ENCODE data around the gene CCDC87.
"Not testable (repeated sequence)": the region's sequence is repeated elsewhere in the genome, so short reads cannot be mapped to it uniquely, and the experiment has no call there.

Gene CCDC87

DNA sequence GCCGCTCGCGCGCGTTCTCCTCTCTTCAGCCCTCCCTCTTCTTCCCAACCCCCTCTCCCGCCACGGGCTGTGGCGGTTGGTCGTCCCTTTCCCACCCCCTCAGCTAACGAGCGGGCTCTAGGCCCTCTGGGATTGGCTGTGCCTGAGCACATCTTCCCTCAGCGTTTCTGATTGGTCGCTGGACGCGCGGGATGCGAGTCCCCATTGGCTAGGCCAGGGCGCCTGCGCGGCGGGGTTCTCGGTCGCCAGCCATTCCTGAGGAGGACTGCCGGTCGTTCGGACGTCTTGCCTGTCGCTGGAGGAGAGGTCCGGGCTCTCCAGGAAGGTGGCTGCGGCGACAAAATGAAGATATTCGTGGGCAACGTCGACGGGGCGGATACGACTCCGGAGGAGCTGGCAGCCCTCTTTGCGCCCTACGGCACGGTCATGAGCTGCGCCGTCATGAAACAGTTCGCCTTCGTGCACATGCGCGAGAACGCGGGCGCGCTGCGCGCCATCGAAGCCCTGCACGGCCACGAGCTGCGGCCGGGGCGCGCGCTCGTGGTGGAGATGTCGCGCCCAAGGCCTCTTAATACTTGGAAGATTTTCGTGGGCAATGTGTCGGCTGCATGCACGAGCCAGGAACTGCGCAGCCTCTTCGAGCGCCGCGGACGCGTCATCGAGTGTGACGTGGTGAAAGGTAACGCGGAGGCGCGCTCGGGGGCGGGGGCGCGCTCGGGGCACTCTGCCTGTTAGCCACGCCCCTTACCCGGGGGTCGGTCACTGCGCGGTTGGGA is 23.7 kb upstream of the CCDC87 start, which contains the start of gene RBM14:
TSS of gene RBM14 (plus strand) at position 252 of the 776 bp plus-strand sequence. CDS start at position 343, 91 bp downstream.
- peak; percentile 97 to 98 (median 97) for DNase-seq (ENCODE audit: low read depth in 3 of 3)

DNA sequence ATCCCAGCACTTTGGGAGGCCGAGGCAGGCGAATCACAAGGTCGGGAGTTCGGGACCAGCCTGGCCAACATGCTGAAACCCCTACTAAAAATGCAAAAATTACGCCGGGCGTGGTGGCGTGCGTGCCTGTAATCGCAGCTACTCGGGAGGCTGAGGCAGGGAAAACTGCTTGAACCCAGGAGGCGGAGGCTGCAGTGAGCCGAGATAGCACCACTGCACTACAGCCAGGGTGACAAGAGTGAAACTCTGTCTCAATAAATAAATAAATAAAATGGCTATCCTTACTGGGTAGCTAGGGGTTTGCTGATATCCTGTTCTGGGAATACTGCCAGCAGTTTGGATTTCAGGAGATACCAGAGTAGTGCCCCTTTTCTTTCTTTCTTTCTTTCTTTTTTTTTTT is 21.2 kb upstream of the CCDC87 start:
- no peak for DNase-seq (ENCODE audit: low read depth in 3 of 3)

DNA sequence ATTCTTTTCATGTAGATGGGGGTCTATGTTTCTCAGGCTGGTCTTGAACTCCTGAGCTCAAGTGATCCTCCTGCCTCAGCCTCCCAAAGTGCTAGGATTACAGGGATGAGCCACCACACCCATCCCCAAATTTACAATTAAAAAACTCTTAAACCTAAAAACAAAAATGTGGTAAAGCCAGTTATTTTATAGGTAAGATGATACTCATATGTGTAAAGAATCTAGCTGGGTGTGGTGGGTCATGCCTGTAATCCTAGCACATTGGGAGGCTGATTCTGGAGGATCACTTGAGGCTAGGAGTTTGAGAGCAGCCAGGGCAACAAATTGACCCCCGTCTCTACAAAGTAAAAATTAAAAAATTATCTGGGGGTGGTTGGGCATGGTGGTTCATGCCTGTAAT is 19.6 kb upstream of the CCDC87 start:
- DNase-seq (ENCODE audit: low read depth in 3 of 3), result no peak

DNA sequence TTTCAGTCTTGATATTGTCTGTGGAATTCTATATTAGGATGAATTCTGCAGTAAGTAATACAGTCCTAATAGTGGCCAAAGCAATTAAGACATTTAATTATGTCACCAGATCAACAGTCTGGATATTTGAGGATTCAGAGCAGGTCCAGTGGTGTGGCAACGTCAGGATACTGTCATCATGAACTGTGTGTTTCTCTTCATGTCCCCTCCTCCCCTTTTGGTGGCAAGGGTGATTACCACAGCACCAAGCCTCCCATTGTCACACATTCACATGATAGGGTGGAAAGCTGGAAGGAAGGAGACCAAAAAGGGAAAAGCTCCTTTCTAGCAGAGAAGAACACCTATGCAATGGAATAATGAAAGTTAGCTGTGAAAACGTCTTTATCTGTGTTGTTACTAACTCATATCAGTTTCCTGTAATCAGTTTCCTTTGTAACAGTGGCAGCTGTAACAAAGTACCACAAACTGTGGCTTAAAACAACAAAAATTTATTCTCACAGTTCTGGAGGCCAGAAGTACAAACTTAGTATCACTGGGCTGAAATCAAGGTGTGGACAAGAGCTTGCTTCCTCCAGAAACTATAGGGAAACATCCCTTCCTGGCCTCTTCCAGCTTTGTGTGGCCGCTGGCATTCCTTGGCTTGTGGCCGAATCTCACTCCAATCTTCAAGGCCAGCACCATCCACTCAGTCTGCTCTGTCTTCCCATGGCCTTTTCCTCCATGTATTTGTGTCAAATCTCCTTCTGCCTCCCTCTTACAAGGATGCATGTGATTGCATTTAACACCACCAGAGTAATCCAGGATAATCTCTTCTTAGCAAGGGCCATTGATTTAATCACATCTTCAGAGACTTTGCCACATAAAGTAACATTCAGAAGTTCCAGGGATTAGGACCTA is 17.1 kb upstream of the CCDC87 start:
- no peak for DNase-seq (ENCODE audit: low read depth in 3 of 3)

DNA sequence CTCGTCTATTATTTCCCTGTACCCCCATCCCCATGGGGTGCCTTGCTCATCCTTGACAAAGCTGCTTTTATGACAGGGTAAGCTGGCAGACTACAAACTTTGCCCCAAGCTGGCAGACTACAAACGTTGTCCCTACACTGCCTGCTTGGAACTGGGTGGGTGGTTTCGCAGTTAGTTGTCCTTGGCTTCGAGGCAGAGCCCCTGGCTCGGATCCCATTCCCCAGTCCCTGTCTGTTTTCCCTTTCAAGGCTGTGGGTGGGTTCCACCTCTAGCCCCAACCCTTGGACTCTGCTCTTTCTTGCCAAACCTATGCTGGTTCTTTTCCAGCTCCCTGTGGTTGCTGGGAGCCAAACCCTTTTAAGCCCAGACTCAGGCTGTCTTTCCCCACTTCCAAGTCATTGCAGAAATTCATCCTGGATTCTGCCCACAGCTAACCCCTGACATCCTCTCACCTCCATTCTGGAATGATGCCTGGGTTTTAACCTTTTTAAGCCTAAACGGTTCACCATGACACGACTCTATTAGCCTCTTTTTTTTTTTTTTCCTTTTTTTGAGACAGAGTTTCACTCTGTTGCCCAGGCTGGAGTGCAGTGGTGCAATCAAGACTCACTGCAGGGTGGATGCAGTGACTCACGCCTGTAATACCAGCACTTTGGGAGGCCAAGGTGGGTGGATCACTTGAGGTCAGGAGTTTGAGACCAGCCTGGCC is 14.4 kb upstream of the CCDC87 start:
- no peak for DNase-seq (ENCODE audit: low read depth in 3 of 3)

DNA sequence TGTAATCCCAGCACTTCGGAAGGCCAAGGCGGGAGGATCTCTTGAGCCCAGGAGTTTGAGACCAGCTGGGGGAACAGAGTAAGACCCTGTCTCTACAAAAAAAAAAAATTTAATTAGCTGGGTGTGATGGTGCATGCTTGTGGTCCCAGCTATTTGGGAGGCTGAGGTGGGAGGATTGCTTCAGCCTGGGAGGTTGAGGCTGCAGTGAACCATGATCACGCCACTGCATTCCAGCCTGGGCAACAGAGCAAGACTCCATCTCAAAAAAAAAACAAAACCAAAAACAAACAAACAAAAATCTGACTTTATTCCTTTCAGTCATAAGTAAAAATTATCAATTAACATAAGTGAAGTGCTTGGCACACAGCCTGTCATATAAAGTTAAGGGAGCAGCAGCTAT is 13.7 kb upstream of the CCDC87 start:
- not testable (repeated sequence) for DNase-seq (ENCODE audit: low read depth in 3 of 3)

DNA sequence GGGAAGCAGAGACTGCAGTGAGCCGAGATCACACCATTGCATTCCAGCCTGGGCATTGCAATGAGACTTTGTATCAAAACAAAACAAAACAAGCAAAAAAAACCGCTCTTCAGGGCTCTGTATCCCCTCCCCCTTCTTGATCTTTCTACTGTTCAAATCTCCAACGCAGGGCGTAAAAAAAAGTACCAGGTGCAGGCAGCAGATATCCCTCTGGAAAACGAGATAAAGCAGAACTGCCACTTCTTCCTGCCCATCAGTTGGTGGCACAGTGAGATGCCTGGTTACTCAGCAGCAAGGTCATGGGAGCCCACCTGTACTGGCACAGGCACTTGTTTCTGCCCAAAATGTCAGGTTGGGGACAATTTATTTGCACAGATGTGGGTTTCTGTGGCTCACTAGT is 11.3 kb upstream of the CCDC87 start:
- no peak for DNase-seq (ENCODE audit: low read depth in 3 of 3)

DNA sequence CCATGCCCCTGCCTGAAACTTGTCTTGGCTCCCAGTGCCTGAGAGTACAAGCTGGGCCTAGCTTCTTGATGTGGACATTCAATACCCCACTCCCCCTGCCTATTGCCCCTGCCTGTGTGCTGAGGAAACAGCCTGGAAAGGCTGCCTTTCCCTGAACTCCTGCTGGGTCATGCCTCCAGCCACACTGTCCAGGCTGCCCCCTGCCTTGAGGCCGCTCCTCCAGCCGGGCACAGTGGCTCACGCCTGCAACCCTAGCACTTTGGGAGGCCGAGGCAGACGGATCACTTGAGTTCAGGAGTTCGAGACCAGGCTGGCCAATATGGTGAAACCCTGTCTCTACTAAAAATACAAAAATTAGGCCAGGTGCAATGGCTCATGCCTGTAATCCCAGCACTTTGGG is 10.2 kb upstream of the CCDC87 start:
- DNase-seq (ENCODE audit: low read depth in 3 of 3), result no peak

DNA sequence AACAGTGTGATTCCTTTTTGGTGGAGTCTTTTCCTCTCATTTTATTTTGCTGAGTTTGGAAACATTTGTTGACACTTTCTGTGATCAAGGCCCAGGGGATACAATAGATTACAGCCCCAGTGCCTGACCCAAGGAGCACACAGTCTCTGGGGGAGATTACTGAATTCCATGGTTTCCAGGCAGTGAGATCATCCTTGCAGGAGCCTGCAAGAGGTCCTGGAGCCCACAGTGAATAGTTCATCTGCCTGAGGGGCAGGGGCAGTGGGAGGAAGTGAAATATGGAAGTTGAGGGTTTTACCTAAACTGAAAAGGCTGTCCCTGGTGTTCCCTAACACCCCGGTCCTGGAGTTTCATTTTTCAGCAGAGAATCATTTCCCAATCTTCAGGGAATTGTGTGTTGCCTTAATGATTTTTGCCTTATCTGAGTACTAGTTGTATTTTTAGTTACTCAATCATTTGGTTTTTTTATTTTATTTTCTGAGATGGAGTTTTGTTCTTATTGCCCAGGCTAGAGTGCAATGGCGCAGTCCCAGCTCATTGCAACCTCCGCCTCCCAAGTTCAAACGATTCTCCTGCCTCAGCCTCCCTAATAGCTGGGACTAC is 7.9 kb upstream of the CCDC87 start:
- DNase-seq (ENCODE audit: low read depth in 3 of 3), result no peak

DNA sequence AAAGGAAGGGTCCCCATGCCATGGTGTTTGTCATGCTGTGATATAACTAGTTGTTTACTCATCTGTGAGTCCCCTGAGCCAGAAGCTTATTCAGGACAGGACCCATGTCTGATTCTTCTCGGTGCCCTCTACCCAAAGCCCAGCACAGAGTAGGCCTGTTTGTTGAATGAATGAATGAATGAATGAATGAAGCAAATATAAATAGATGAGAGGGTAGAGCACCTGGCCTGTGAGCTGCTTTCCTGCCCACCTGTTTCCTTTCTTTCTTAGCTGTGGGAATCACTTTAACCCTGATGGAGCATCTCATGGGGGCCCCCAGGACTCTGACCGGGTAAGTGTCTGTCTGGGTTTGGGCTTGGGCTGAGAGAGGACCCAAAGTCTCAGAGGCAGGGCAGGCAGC is 7.4 kb upstream of the CCDC87 start:
- no peak for DNase-seq (ENCODE audit: low read depth in 3 of 3)

DNA sequence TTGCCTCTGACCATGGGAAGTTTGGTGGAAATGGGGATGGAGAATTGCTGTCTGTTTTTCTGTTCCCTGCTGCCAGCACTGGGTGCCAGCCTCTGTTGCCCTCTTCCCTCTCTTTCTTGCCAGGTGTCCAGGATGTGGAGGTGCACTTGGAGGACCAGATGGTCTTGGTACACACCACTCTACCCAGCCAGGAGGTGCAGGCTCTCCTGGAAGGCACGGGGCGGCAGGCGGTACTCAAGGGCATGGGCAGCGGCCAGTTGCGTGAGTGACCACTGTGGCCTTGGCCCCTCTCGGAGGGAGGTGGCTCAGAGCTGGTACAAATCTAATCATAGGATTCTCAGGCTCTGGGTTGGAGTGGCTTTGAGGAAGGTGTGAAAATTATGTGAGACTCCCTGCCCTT is 6.1 kb upstream of the CCDC87 start:
- DNase-seq (ENCODE audit: low read depth in 3 of 3), result no peak

DNA sequence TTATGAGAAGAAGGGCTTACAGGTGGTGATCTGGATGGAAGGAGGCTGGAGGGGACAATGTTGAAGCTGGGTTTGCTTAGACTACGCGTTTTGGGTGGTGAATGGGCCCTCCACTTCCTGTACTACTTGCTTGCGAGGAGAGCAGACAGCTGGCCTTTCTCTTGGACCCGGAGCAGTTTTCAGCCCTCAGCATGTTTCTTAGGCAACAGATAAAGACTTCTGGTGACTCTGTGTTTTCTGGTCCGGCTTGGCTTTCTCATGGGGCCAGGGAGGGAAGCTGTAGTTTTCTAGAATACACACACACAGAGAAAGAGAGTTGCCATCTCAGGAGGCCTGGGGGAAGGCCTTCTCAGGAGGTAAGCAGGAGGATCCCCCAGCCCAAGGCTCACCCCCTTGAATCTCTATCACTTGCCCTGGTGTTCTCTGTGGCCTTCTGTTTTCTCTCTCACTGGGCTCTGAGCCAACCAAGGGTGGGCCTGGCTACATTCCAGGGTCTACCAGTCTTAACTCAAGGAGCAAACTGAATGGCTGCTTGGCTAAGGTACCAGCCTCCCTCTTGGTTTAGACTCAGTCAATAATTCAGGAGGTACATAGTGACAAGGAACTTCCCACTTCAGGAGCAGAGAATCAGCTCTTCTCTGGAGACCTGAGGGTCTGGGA is 2.5 kb upstream of the CCDC87 start:
- no peak for DNase-seq (ENCODE audit: low read depth in 3 of 3)

DNA sequence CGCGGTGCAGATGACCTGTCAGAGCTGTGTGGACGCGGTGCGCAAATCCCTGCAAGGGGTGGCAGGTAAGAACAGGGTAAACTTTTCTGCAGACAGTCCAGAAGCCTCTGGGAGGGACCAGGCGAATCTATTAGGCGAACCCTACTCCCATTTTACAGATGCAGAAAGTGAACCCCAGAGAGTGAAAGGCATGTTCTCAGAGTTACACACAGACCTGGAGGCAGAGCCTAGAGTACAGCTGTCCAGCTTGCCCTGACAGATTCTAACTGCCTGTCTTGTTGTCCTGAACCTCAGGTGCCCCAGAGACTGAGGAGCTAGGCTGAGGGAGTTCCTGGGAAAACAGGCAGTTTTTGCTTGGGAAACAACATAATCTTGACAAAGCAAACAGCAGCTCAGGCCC is 787 bp upstream of the CCDC87 start:
- DNase-seq (ENCODE audit: low read depth in 3 of 3), result no peak

DNA sequence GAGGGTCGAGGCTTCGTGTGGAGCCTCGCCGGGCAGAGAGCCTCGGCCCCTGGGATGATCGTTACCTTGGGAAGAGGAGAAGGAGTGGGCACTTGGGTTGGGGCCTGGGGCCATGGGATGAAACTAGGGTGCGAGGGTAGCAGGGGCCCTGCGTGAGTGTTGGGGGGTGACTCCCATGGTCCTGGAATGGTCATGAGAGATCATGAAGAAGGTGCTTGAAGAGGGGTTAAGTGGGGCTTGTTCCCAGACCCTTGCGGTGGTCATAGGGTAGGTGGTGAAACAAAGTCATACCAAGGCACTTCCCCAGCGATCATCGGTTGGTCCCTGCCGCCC is 406 bp upstream of the CCDC87 start:
- no peak for DNase-seq (ENCODE audit: low read depth in 3 of 3)

DNA sequence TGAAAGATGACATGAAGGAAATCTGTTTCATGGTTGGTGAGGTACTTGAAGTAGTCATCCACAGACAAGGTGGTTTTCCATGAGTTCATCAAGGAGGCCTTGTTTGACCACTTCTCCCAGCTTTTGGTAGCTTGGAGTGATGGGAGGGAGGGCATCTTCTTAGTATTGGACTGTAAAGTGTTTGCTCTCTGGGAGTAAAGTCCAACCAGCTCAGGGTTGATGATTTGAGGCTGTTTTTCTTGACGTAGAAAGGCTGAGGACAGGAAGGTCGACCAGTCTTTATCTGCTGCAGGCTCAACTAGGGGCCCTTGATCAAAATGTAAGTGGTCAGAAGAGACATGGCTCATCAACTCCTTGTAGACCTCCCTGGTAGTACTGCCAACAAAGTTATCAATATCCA is 1.7 kb downstream of the CCDC87 start:
- no peak for DNase-seq (ENCODE audit: low read depth in 3 of 3)

DNA sequence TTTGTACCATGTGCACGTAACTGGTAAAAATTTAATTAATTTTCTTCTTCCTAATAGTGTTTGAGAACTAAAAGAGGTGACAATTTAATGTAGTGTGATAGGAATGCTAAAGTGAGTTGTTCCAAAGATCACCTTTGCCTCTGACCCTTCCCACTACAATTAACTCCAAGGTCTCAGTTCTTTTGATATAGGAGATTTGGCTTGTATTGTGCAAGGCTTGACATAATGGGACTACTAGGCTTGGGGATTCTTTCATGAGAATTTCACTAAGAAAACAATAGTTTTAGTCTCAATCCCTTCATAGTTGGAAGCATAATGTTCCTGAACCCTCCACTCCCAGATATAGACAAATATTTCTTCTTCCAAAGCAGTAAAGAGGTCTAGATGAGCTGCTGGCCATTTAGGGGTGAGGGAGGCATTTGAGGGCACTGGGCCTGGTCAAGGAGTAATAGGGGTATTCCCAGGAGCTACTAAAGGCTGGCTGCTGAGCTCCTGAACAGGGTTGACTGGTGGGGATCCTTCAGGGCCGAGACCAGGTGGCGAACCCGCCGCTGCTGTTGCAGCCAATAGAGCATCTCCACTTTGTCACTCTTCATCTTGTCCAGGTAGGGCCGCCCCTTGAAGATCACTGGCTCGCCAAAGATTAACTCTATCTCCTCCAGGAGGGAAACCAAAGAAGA is 2.7 kb downstream of the CCDC87 start:
- no peak for DNase-seq (ENCODE audit: low read depth in 3 of 3)

DNA sequence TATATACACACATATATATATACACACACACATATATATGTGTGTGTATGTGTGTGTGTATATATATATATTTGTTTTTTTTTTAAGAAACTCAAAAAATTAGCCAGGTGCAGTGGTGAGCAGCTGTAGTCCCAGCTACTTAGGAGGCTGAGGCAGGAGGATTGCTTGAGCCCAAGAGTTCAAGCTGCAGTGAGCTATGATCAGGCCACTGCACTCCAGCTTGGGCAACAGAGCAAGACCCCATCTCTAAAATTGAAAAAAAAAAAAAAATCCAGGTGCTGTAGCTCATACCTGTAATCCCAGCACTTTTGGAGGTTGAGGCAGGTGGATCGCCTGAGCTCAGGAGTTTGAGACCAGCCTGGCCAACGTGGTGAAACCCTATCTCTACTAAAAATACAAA is 3.5 kb downstream of the CCDC87 start:
- DNase-seq (ENCODE audit: low read depth in 3 of 3), result not testable (repeated sequence)

DNA sequence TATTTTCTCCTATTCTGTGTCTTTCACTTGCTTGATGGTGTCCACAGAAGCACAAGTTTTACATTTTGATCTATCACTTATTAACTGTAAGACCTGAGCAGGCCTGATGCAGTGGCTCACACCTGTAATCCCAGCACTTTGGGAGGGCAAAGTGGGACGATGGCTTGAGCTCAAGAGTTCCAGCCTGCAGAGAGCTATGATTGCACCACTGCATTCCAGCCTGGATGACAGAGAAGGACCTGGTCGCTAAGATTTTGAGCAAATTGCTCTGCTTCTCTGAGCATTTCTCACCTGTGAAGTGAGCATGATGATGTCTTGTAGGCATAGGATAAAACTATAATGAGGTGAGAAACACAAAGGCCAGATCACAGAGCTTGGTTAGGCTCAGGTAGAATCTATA is 6.7 kb downstream of the CCDC87 start:
- DNase-seq (ENCODE audit: low read depth in 3 of 3), result no peak

DNA sequence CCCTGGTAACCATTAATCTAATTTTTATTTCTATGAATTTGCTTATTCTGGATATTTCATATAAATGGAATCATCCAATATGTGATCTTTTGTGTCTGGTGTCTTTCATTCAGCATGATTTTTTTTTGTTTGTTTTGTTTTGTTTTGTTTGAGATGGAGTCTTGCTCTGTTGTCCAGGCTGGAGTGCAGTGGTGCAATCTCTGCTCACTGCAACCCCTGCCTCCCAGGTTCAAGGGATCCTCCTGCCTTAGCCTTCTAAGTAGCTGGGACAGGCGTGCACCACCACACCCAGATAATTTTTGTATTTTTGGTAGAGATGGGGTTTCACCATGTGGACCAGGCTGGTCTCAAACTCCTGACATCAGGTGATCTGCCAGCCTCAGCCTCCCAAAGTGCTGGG is 7.4 kb downstream of the CCDC87 start:
- not testable (repeated sequence) for DNase-seq (ENCODE audit: low read depth in 3 of 3)

DNA sequence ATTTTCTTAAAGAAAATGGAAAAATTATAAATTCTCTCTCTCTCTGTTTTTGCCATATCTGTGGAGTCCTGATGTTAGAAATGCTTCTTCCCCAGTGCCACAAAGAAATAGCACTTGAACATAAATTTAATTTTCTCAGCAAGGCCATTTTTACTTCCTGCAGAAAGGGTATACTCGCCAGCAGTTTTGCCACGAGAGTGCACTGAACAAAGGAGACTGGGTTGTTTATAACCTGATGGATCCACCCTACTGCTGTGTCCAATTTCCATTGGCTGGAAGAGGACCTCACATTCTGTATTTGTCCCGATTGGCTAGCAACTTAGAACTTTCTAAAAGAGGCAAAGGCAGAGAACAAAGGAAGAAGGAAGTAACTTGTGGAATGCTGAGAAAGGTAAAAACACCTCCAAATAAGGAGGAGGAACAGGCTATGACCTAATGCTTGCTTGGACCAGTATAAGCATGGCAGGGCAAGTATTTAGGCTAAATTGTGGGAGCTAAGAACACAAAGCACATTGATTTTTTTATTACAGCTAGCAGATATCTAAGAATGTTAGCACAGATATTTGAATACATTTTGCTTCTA is 10.2 kb downstream of the CCDC87 start:
- not testable (repeated sequence) for DNase-seq (ENCODE audit: low read depth in 3 of 3)

DNA sequence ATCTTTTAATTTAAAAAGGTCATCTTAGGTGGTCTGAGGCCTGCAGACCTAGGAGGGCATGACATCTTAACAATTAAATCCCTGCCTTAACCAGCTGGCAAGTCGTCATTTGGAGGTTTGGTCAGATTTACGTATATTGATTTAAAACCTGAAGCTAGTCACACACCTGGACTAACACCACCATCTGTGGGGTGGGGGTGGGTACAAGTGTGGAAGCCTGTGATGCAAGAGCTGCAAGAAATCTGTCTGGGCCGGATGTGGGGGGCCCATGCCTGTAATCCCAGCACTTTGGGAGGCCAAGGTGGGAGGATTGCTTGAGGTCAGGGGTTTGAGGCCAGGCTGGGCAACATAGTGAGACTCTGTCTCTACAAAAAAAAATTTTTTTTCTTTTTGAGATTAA is 11.6 kb downstream of the CCDC87 start:
- DNase-seq (ENCODE audit: low read depth in 3 of 3), result no peak

All from stimulated activated CD4-positive, alpha-beta T cell treated with anti-CD3 and anti-CD28 coated beads, TNF-alpha, amount 100 ng/mL, for 24 hours (primary cell).